ENCODE data around the gene PRR19.

DNA sequence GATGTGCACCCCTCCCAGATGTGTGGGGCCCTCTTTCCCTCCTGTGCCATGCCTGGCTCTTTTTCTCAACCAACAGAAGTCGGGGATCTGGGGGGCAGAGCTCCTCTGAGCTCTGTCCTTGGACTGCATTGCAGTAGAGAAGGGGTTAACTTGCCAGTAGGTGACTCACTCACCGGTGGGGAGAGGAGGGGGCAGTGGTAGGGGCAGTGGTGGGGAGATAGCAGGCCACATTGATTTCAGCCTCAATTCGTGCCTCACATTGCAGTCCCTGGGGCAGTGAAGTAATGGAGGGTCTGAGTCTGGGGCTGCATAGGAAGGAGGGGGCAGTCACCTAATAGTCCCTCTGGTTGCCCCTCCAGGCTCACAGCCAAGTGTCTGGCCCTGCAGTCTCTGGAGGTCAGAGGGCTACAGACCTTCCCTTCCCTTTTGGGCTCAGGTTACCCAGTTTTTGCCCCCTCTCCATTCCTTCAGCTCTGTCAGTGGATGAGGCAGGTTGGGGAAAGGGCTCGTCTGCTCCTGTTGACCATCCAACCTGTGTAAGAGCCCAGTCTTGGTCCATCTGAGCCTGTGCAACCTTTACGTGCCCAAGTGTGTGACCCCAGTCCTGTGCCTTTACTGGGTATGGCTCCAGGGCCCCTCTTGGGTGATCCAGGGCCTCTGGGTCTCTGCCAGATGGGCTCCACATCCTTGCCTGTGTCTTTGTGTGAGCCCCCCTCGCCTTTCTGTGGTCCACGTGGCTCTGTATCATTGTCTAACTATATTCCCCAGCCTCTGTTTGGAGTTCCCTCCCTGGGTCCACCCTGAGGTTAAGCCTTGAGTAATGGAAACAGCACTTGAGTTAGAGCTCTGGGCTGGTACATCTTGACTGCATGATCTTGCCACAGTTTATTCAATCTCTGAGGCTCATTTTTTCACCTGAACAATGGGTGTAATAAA is 19.8 kb upstream of the PRR19 start:
- TF ChIP-seq EZH2phosphoT487 (IDR thresholded peaks at IDR 0.05; ENCODE audit: borderline replicate concordance) (no peak), POLR2AphosphoS5 (IDR thresholded peaks at IDR 0.05; ENCODE audit: low read depth, low read length) (no peak), POLR2A (IDR thresholded peaks at IDR 0.05; ENCODE audit: borderline replicate concordance, extremely low read depth, insufficient read depth, insufficient read length) (no peak), RAD21 (IDR thresholded peaks at IDR 0.05; ENCODE audit: low read depth) (no peak), JUND (IDR thresholded peaks at IDR 0.05) (no peak), TCF7L2 (IDR thresholded peaks at IDR 0.05; ENCODE audit: borderline replicate concordance, extremely low read depth, insufficient read depth, insufficient read length) (no peak), SRF (IDR thresholded peaks at IDR 0.05; ENCODE audit: low read depth) (no peak), EZH2 (IDR thresholded peaks at IDR 0.05) (no peak), SP1 (IDR thresholded peaks at IDR 0.05; ENCODE audit: low read depth) (0 out of 2 replicates have a peak, but pooled peaks have one; percentile 27), ZFX (IDR thresholded peaks at IDR 0.05) (no peak), ZBTB33 (IDR thresholded peaks at IDR 0.05; ENCODE audit: extremely low read depth, insufficient replicate concordance, low read length) (no peak)
- TF ChIP-seq, protein P1, sequence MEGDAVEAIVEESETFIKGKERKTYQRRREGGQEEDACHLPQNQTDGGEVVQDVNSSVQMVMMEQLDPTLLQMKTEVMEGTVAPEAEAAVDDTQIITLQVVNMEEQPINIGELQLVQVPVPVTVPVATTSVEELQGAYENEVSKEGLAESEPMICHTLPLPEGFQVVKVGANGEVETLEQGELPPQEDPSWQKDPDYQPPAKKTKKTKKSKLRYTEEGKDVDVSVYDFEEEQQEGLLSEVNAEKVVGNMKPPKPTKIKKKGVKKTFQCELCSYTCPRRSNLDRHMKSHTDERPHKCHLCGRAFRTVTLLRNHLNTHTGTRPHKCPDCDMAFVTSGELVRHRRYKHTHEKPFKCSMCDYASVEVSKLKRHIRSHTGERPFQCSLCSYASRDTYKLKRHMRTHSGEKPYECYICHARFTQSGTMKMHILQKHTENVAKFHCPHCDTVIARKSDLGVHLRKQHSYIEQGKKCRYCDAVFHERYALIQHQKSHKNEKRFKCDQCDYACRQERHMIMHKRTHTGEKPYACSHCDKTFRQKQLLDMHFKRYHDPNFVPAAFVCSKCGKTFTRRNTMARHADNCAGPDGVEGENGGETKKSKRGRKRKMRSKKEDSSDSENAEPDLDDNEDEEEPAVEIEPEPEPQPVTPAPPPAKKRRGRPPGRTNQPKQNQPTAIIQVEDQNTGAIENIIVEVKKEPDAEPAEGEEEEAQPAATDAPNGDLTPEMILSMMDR (IDR thresholded peaks at IDR 0.05 in 2 of 3, conservative IDR thresholded peaks at IDR 0.05 in 1 of 3; ENCODE audit: borderline replicate concordance in 1 of 3, insufficient read depth in 1 of 3, low read depth in 2 of 3, low read length in 2 of 3), result no peak
- TF ChIP-seq, protein P2, sequence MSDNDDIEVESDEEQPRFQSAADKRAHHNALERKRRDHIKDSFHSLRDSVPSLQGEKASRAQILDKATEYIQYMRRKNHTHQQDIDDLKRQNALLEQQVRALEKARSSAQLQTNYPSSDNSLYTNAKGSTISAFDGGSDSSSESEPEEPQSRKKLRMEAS (IDR thresholded peaks at IDR 0.05), result no peak

Data from HCT116 (cell line).